Adrenal gland (tissue), 12 donors: ENCODE measurements around the gene COCH. TPM values are rescaled to one million over a fixed set of nuclear protein-coding genes. Genes with fewer than 3 reads are reported as not detected.

Source experiments
- DNase-seq, 7 donors: peaks; one replicate each; pipeline ENCODE4 v3.0.0-alpha.2; 2019 to 2020
- H3K27ac ChIP-seq, 5 donors: fragments of 200-600 bp; sonication (generic) in 4 of 5; 1 replicate in 3 of 5; 2 replicates in 2 of 5; pipeline versions ENCODE4 v1.5.1 to v1.8.0; 2016 to 2020; ENCODE audit warnings: mild to moderate bottlenecking in 1 of 5
- H3K27me3 ChIP-seq: fragments of 200-600 bp; 2 replicates; pipeline ENCODE4 v1.8.0; 2021
- H3K36me3 ChIP-seq, 2 donors: fragments of 200-600 bp; replicated peaks in 1 of 2; 1 replicate in 1 of 2; 2 replicates in 1 of 2; pipeline versions ENCODE4 v1.5.1 to v1.8.0; 2018 to 2022
- H3K4me1 ChIP-seq, 2 donors: fragments of 200-600 bp; replicated peaks in 1 of 2; 1 replicate in 1 of 2; 2 replicates in 1 of 2; pipeline versions ENCODE4 v1.5.1 to v1.8.0; 2018 to 2021
- H3K4me3 ChIP-seq, 4 donors: fragments of 200-600 bp; sonication (generic) in 3 of 4; one replicate each; pipeline ENCODE4 v1.5.1; 2016 to 2018
- H3K9me3 ChIP-seq, 3 donors: fragments of 200-600 bp; sonication (generic) in 1 of 3; replicated peaks in 1 of 3; 1 replicate in 2 of 3; 2 replicates in 1 of 3; pipeline versions ENCODE4 v1.5.1 to v1.8.0; 2016 to 2021
- POLR2A ChIP-seq, 2 donors: fragments of 450-650 bp; IDR thresholded peaks; one replicate each; pipeline ENCODE4 v1.6.1; 2017; ENCODE audit warnings: antibody characterized with exemption in 2 of 2, mild to moderate bottlenecking in 2 of 2, moderate library complexity in 1 of 2
- WGBS, 4 donors: extraction: QIAGEN DNeasy Blood & Tissue Kit in 2 of 4; methylation state at CpG; one replicate each; pipeline versions ENCODE4 v1.1.5 to v1.1.7; 2013 to 2017; 5-methylcytosine and 5-hydroxymethylcytosine counted together
- intact Hi-C, 2 donors: fragments of 100-400 bp; cut with DNase I; formaldehyde crosslinking; loops; one replicate each; pipeline versions ENCODE4 v1.14.1 to v1.15.0; 2022 to 2023
- polyA plus RNA-seq, 3 donors: library from polyadenylated mRNA; stranded (reverse); fragments of 200-250 nt in 2 of 3; fragments of 350-450 nt in 1 of 3; fragmentation: Illumina TruSeq in 1 of 3; extraction: RNeasy Lipid Tissue Mini Kit (QIAGEN cat#74804) in 1 of 3; gene quantifications; one replicate each; pipeline ENCODE4 v1.2.3, GENCODE V29; 2013 to 2014
- total RNA-seq, 9 donors: library from RNA; depleted of rRNA in 4 of 9; stranded (reverse); fragments of >200 nt in 4 of 9; fragments of 120-200 nt in 1 of 9; fragmentation: NEBNext Ultra II Directional in 1 of 9; extraction: Animal tissue kit (Norgen Biotek cat#: 25700) in 1 of 9; gene quantifications; one replicate each; pipeline versions ENCODE4 v1.1.0 to v1.2.4, GENCODE V29; 2013 to 2023
- TF ChIP-seq, protein P1 (sequence below), 6 experiments: fragments of 450-650 bp in 4 of 6; fragments of 200-600 bp in 2 of 6; sonication (generic) in 1 of 6; IDR thresholded peaks; 1 replicate in 5 of 6; 2 replicates in 1 of 6; pipeline versions ENCODE4 v1.5.1 to v1.8.0; 2016 to 2021; ENCODE audit warnings: antibody characterized with exemption in 6 of 6, mild to moderate bottlenecking in 2 of 6, moderate library complexity in 1 of 6
- donor health status: healthy with polysubstance abuse.
- donor health status: Bipolar disorder and iron deficiency.
- donor health status: DM: yes; HTN: yes; CAD: no.
- donor health status: DM: no; HTN: no; CAD: no.
- donor health status: DM: no; HTN: no; CAD: no.
- donor health status: DM: yes; HTN: yes; CAD: no.

COCH gene
- total and polyA plus RNA-seq, 12 donors: 0.42 to 8.4 (median 3.0) TPM

DNA sequence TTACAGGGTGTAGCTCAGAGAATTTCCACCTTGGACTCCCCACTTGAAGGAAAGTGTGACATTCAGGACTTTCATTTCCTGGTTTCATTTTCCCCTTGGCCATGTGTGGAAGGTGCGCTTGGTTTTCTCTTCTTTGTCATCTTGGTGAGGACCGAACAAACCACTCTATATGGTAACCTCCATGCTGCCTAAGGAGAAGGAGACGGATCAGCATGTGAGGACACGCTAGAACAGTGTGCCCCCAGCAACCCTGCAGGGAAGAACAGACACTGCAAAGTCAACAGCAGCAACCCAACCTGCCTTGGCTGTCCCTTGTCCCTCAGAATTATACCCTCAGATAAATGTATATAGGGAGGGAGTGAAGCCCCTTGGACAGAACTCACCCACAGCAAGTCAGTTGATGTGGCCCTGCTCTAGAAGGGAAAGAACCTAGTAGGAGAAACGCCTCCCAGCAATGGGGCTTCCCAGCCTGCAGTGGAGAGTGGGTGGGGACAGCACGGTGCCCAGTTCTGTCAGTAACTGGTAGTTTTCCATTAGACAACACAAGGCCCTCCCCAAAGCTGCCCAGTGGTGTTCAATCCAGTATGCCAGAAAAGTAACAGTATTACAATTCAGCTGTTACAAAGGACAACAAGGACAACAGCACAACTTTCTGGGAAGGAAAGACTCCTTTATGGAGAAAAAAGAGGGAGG is 18.9 kb upstream of the COCH start:
- H3K27me3 ChIP-seq: peaks cover 5% of the 10 kb centered on the region
- WGBS, 4 donors: 77 to 93% (median 86%) methylated on average over 6 of the region's 6 CpGs
- no peaks in the 10 kb centered on the region for H3K4me1 ChIP-seq
- no peaks in the 10 kb centered on the region for H3K36me3 ChIP-seq
- intact Hi-C loops: no loop called here
- DNase-seq: no peak
- no peak for TF ChIP-seq POLR2A (IDR thresholded peaks at IDR 0.05)
- TF ChIP-seq, protein P1, sequence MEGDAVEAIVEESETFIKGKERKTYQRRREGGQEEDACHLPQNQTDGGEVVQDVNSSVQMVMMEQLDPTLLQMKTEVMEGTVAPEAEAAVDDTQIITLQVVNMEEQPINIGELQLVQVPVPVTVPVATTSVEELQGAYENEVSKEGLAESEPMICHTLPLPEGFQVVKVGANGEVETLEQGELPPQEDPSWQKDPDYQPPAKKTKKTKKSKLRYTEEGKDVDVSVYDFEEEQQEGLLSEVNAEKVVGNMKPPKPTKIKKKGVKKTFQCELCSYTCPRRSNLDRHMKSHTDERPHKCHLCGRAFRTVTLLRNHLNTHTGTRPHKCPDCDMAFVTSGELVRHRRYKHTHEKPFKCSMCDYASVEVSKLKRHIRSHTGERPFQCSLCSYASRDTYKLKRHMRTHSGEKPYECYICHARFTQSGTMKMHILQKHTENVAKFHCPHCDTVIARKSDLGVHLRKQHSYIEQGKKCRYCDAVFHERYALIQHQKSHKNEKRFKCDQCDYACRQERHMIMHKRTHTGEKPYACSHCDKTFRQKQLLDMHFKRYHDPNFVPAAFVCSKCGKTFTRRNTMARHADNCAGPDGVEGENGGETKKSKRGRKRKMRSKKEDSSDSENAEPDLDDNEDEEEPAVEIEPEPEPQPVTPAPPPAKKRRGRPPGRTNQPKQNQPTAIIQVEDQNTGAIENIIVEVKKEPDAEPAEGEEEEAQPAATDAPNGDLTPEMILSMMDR (IDR thresholded peaks at IDR 0.05): no peak
- H3K9me3 ChIP-seq: no peaks in the 10 kb centered on the region
- H3K4me3 ChIP-seq: no peak overlapping the region
- H3K27ac ChIP-seq: no peak overlapping the region

- intact Hi-C loops: no loop called here
- Histone ChIP-seq H3K36me3 (no peaks in the 10 kb centered on the region), H3K4me3 (no peak overlapping the region), H3K9me3 (no peaks in the 10 kb centered on the region), H3K27me3 (no peaks in the 10 kb centered on the region), H3K27ac (no peak overlapping the region), H3K4me1 (no peaks in the 10 kb centered on the region)
- 77 to 92% (median 86%) methylated on average over 1 of the region's 1 CpG for WGBS, 4 donors
- TF ChIP-seq, protein P1 (IDR thresholded peaks at IDR 0.05): no peak
- TF ChIP-seq POLR2A (IDR thresholded peaks at IDR 0.05): no peak
- DNase-seq: no peak
Measured at GRCh38 chr14:30861200-30861599, 13.2 kb upstream of the COCH start.

DNA sequence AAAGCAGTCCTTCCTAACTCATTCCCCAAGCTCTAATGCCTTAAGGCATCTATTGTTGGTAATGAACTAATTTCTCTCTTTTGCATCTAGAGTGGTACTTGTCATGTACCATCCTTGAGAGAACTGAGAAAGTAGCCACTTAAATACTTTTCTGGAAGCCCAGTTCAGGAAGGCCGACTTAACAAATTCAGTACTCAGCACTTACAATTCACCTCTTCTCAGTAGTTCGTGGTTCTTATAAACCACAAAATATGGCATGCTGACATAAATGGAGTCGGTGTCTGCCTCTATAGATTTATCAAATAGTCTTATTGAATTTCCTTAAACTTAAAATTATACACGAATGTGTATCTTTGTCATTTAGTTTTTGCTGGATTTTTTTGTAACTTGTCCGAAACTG is 9.4 kb upstream of the COCH start:
- intact Hi-C loops: no loop called here
- no peak overlapping the region for H3K4me3 ChIP-seq
- no peaks in the 10 kb centered on the region for H3K4me1 ChIP-seq
- no peaks in the 10 kb centered on the region for H3K36me3 ChIP-seq
- no peaks in the 10 kb centered on the region for H3K27me3 ChIP-seq
- H3K27ac ChIP-seq: no peak overlapping the region
- no peaks in the 10 kb centered on the region for H3K9me3 ChIP-seq
- TF ChIP-seq, protein P1 (IDR thresholded peaks at IDR 0.05): no peak
- TF ChIP-seq POLR2A (IDR thresholded peaks at IDR 0.05): no peak
- no peak for DNase-seq
- WGBS, 4 donors: 68 to 83% (median 77%) methylated on average over 5 of the region's 5 CpGs

- Histone ChIP-seq H3K4me1 (no peaks in the 10 kb centered on the region), H3K4me3 (no peak overlapping the region), H3K36me3 (no peaks in the 10 kb centered on the region), H3K9me3 (no peaks in the 10 kb centered on the region), H3K27ac (no peak overlapping the region), H3K27me3 (peaks cover 7% of the 10 kb centered on the region)
- 85 to 94% (median 89%) methylated on average over 5 of the region's 5 CpGs for WGBS, 4 donors
- DNase-seq: no peak
- TF ChIP-seq POLR2A (IDR thresholded peaks at IDR 0.05): no peak
- TF ChIP-seq, protein P1 (IDR thresholded peaks at IDR 0.05): no peak
- intact Hi-C loops: no loop called here
Measured at GRCh38 chr14:30868736-30869135, 5.6 kb upstream of the COCH start.
